Lower leg skin (tissue), 4 donors: Measurements from ENCODE around the gene TBCD. TPM values are rescaled to one million over a fixed set of nuclear protein-coding genes. Genes with fewer than 3 reads are reported as not detected.

Experiments
- DNase-seq, 2 donors: peaks; one replicate each; pipeline ENCODE4 v3.0.0-alpha.2; 2019; ENCODE audit warnings: low spot score in 2 of 2
- H3K4me3 ChIP-seq: fragments of 200-600 bp; sonication (generic); 2 replicates; pipeline ENCODE4 v1.5.1; 2017; ENCODE audit warnings: mild to moderate bottlenecking, low read depth; ENCODE audit not compliant: poor library complexity, severe bottlenecking
- POLR2A ChIP-seq, 2 donors: fragments of 450-650 bp; IDR thresholded peaks; one replicate each; pipeline ENCODE4 v1.6.1; 2016 to 2017; ENCODE audit warnings: antibody characterized with exemption in 2 of 2, mild to moderate bottlenecking in 1 of 2, moderate library complexity in 1 of 2
- WGBS, 2 donors: methylation state at CpG; one replicate each; pipeline ENCODE4 v1.1.5; 2018; 5-methylcytosine and 5-hydroxymethylcytosine counted together
- intact Hi-C: fragments of 100-400 bp; cut with DNase I; formaldehyde crosslinking; loops from one replicate; pipeline ENCODE4 v1.15.0; 2023; ENCODE audit warnings: low total_unique reads
- total RNA-seq, 4 donors: library from RNA; depleted of rRNA; stranded (reverse); fragments of >200 nt; gene quantifications; one replicate each; pipeline ENCODE4 v1.1.0, GENCODE V29; 2016
- TF ChIP-seq, protein P1 (sequence below), 3 donors: fragments of 450-650 bp; IDR thresholded peaks; one replicate each; pipeline ENCODE4 v1.5.1; 2016; ENCODE audit warnings: antibody characterized with exemption in 3 of 3, mild to moderate bottlenecking in 3 of 3, moderate library complexity in 2 of 3

Gene TBCD
- total RNA-seq, 4 donors from 2014 or later: 38.7 to 73.4 (median 51.5) TPM

DNA sequence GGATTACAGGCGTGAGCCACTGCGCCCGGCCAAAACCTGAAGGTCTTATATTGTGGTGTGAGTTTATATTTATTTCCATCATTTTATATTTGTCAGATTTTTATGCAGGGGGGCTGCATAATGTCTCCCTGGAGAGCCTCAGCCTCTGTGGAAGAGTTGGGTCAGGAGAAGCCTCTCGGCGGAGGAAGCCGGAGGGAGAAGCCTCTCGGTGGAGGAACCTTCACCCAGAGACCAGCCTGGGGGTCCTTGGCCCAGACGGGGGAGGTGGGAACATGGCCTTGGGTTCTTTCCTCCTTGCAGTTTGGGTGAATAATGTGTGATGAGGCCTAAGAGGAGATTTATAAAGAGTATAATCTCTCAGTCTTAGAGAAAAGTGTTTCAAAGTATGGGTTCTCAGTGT, 110.3 kb downstream of the TBCD start:
- WGBS, 2 donors: 94 to 96% methylated on average over 8 of the region's 8 CpGs
- no peak for DNase-seq
- intact Hi-C loops: no loop called here
- TF ChIP-seq POLR2A (IDR thresholded peaks at IDR 0.05): no peak
- TF ChIP-seq, protein P1, sequence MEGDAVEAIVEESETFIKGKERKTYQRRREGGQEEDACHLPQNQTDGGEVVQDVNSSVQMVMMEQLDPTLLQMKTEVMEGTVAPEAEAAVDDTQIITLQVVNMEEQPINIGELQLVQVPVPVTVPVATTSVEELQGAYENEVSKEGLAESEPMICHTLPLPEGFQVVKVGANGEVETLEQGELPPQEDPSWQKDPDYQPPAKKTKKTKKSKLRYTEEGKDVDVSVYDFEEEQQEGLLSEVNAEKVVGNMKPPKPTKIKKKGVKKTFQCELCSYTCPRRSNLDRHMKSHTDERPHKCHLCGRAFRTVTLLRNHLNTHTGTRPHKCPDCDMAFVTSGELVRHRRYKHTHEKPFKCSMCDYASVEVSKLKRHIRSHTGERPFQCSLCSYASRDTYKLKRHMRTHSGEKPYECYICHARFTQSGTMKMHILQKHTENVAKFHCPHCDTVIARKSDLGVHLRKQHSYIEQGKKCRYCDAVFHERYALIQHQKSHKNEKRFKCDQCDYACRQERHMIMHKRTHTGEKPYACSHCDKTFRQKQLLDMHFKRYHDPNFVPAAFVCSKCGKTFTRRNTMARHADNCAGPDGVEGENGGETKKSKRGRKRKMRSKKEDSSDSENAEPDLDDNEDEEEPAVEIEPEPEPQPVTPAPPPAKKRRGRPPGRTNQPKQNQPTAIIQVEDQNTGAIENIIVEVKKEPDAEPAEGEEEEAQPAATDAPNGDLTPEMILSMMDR (IDR thresholded peaks at IDR 0.05): no peak
- H3K4me3 ChIP-seq: no peak overlapping the region

DNA sequence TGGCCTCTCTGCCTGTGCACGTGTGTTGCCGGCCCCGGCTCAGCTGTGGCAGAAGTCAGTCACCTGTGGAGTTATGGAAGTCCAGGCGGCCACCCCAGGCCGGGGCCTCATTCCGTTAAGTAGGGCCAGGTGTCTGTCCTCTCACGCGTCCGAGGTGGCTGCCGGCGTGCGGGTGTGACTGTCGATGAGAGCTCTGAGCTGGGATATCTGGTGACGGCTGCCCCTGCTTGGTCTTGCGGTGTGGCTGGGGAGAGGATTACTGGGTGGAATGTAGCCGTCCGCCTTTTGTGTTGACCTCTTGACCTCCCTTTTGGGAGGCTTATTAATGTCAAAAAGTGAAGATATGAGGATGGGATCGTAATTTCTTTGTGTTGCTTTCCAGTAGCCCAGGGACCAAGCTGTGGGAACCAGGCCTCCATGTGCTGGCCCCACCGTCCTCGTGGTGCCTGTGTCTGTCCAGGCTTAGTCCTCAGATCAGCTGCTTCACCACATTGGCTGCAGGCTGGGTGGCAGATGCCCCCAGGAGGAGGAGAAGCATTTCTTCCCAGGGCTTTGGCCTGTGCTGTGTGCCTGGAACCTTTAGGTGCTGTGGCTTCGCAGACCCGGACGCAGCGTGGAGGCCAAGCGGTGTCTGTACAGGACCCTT, 111.0 kb downstream of the TBCD start:
- TF ChIP-seq, protein P1 (IDR thresholded peaks at IDR 0.05): no peak
- TF ChIP-seq POLR2A (IDR thresholded peaks at IDR 0.05): no peak
- DNase-seq: no peak
- 90 to 94% methylated on average over 25 of the region's 25 CpGs for WGBS, 2 donors
- intact Hi-C loops: no loop called here
- no peak overlapping the region for H3K4me3 ChIP-seq

DNA sequence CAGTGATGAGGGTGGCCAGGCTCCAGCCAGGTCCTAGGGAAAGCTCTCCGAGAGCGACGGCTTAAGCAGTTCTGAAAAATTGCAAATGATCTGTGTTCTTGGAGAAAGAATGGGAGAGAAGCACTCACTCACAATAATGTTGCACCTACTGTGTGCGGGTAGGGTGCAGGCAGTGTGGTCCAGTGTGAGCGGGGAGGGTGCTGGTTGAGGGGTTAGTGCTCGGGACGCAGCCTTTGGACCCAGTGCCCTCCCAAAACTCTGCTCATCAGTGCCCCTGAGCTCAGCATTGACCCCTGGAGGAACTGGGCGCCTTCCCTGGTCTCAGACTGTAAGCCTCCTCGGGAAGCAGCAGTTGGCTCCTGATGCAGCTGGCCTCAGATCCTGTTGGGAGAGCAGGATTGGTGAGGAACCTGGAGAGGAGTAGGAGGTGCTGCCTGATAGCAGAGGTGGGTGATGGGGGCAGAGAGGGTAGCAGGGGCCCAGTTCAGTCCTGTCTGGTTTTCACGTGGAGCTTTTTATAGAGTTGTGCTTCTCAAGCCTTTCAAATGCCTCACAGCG, 111.6 kb downstream of the TBCD start:
- intact Hi-C loops: no loop called here
- WGBS, 2 donors: 80 to 84% methylated on average over 11 of the region's 11 CpGs
- no peak for DNase-seq
- TF ChIP-seq POLR2A (IDR thresholded peaks at IDR 0.05): no peak
- TF ChIP-seq, protein P1 (IDR thresholded peaks at IDR 0.05): no peak
- H3K4me3 ChIP-seq: no peak overlapping the region

DNA sequence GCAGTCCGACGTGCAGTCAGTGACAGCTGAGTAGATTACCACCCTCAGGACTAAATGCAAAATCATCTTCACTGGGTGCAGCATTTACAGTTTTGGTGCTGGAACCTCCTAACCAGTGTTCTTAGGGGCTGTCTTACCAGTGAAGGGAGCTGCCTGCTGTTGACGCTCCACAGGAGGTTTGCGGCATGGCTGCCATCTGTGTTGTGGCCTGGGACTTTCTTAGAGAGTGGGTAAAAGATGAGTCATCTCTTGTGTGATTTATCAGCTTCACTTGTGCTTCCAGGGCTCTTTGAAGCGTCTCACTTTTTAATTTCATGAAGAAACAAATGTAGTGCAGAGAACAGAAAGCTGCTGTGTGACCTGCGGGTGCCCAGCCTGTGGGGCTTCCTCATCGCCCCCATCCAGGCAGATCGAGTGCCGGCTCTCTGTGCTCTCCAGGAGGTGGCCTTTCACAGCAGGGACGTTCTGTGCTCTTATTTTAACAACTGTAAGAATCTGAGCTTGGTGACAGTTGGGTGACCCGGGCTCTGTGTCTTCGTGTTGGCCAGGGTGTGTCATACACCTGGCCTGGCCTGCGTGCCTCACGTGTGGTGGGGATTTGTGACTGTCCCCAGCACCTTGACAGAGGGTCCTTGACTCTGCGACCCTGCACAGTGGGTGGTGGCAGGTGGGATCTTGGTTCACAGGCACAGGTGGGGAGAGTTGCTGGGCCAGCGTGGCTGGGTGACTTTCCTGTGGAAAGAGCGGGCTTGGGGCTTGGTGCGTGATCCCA, 112.3 kb downstream of the TBCD start:
- DNase-seq: no peak
- intact Hi-C loops: no loop called here
- 55 to 63% methylated on average over 17 to 18 of the region's 18 CpGs for WGBS, 2 donors
- H3K4me3 ChIP-seq: no peak overlapping the region
- no peak for TF ChIP-seq POLR2A (IDR thresholded peaks at IDR 0.05)
- TF ChIP-seq, protein P1 (IDR thresholded peaks at IDR 0.05): no peak

DNA sequence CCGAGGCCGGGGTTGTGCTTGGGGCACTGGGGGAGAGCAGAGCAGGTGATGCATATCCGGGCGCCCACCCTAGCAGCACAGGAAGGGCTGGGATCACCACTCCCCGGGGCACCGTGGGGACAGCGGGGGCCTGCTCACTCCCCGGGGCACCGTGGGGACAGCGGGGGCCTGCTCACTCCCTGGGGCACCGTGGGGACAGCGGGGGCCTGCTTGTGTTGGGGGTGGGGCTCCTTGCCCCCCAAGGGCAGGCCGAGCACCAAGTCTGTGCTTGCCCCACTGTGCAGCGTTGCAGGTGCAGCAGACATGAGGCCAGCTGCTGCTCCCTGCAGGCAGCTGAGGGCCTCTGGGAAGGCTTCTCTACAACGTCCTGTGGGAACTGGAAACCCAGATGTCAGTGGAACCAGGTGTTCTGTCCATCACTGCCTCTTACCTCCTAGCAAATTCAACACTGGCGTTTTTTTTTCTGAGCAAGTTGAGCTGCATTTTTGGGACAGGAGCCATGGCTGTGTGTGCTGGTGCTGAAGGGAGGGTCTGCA, 112.9 kb downstream of the TBCD start:
- intact Hi-C loops: no loop called here
- 63 to 69% methylated on average over 4 to 11 of the region's 16 CpGs for WGBS, 2 donors
- TF ChIP-seq POLR2A (IDR thresholded peaks at IDR 0.05): no peak
- TF ChIP-seq, protein P1 (IDR thresholded peaks at IDR 0.05): no peak
- no peak overlapping the region for H3K4me3 ChIP-seq
- DNase-seq: no peak
